ENCODE results near the gene AVP. TPM values are rescaled to one million over a fixed set of nuclear protein-coding genes. Genes with fewer than 3 reads are reported as not detected.

Gene AVP
- total RNA-seq, 1 experiment from 2014 or later = not detected

GRCh38 chr20:3059489-3059888 is 25.0 kb downstream of the AVP start:
- H3K23ac ChIP-seq (ENCODE audit: insufficient read length, low read depth, low read length) = no peak overlapping the region
- no peak overlapping the region for H3K18ac ChIP-seq (ENCODE audit: insufficient read length, low read depth, low read length)
- H2AK5ac ChIP-seq (ENCODE audit: insufficient read length, low read length) = no peak overlapping the region
- Mint-ChIP-seq H3K4me1 (no peaks in the 10 kb centered on the region), H3K4me3 (no peak overlapping the region), H3K36me3 (ENCODE audit: insufficient read depth in 1 of 3, low read depth in 3 of 3) (no peaks in the 10 kb centered on the region), H3K27ac (peak overlapping the region in 1 of 3 experiments; percentile 24; a peak in 2 of 7 replicates), H3K9me3 (no peaks in the 10 kb centered on the region), H3K27me3 (ENCODE audit: low read depth) (no peaks in the 10 kb centered on the region; the same call in 1 of the 2 replicates)
- no peak overlapping the region for H2BK12ac ChIP-seq (ENCODE audit: insufficient read length, low read depth, low read length)
- H3K23me2 ChIP-seq (ENCODE audit: insufficient read length, low read depth, low read length, poor library complexity, severe bottlenecking) = no peaks in the 10 kb centered on the region
- no peaks in the 10 kb centered on the region for H3K4me1 ChIP-seq (ENCODE audit: insufficient read depth, low read length)
- no peaks in the 10 kb centered on the region for H4K20me1 ChIP-seq (ENCODE audit: control insufficient read depth, insufficient read depth, insufficient read length)
- no peak overlapping the region for H2BK15ac ChIP-seq (ENCODE audit: low read depth, low read length)
- H4K5ac ChIP-seq (ENCODE audit: insufficient read length, low read depth, low read length) = no peak overlapping the region
- H3K79me1 ChIP-seq (ENCODE audit: insufficient read depth, low read depth, low read length, poor library complexity, severe bottlenecking) = no peaks in the 10 kb centered on the region
- no peak overlapping the region for H4K91ac ChIP-seq (ENCODE audit: insufficient read length, low read depth, low read length)
- H3K27me3 ChIP-seq (ENCODE audit: insufficient read depth, low read length) = no peaks in the 10 kb centered on the region
- no peak overlapping the region for H3K4me2 ChIP-seq (ENCODE audit: insufficient read depth, insufficient read length, low read length)
- no peak overlapping the region for H2BK5ac ChIP-seq (ENCODE audit: insufficient read length, low read length)
- H3K27ac ChIP-seq (ENCODE audit: insufficient read length, low read depth, low read length) = no peak overlapping the region
- no peak overlapping the region for H2AFZ ChIP-seq (ENCODE audit: low read length)
- H4K8ac ChIP-seq (replicated peaks; ENCODE audit: insufficient read length, low read depth, low read length) = no peak overlapping the region
- no peak overlapping the region for H3K14ac ChIP-seq (ENCODE audit: insufficient read depth, low read length)
- no peak overlapping the region for H3K4ac ChIP-seq (ENCODE audit: low read depth, low read length)
- no peak overlapping the region for H3K56ac ChIP-seq (ENCODE audit: insufficient read length, low read depth, low read length)
- no peak overlapping the region for H2BK120ac ChIP-seq (ENCODE audit: low read depth, low read length, poor library complexity, severe bottlenecking)
- no peaks in the 10 kb centered on the region for H3K79me2 ChIP-seq (ENCODE audit: insufficient read depth, low read length)
- H3K9ac ChIP-seq (ENCODE audit: extremely low read depth, insufficient read length, low read length) = no peak overlapping the region
- H3K9me3 ChIP-seq (ENCODE audit: control insufficient read depth, low read depth, low read length) = no peaks in the 10 kb centered on the region
- no CpG with 5 or more reads among the region's 3 CpGs for WGBS (ENCODE audit: extremely low coverage, insufficient read length, low lambda C conversion rate)
- no peak for DNase-seq
- H2BK20ac ChIP-seq (ENCODE audit: low read depth, low read length, poor library complexity, severe bottlenecking) = no peak overlapping the region
- TF ChIP-seq, protein P1, sequence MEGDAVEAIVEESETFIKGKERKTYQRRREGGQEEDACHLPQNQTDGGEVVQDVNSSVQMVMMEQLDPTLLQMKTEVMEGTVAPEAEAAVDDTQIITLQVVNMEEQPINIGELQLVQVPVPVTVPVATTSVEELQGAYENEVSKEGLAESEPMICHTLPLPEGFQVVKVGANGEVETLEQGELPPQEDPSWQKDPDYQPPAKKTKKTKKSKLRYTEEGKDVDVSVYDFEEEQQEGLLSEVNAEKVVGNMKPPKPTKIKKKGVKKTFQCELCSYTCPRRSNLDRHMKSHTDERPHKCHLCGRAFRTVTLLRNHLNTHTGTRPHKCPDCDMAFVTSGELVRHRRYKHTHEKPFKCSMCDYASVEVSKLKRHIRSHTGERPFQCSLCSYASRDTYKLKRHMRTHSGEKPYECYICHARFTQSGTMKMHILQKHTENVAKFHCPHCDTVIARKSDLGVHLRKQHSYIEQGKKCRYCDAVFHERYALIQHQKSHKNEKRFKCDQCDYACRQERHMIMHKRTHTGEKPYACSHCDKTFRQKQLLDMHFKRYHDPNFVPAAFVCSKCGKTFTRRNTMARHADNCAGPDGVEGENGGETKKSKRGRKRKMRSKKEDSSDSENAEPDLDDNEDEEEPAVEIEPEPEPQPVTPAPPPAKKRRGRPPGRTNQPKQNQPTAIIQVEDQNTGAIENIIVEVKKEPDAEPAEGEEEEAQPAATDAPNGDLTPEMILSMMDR (conservative IDR thresholded peaks at IDR 0.05) = no peak
- H3T11ph ChIP-seq (ENCODE audit: low read length) = no peak overlapping the region

Measured in H9 (cell line).